NCI-H226 (cell line): ENCODE results near the gene UBR4.
"Not testable (repeated sequence)": the region's sequence is repeated elsewhere in the genome, so short reads cannot be mapped to it uniquely, and the experiment has no call there.

Experiments
- DNase-seq: peaks from one replicate; pipeline ENCODE4 v3.0.0-alpha.2; 2015

The UBR4 gene

DNA sequence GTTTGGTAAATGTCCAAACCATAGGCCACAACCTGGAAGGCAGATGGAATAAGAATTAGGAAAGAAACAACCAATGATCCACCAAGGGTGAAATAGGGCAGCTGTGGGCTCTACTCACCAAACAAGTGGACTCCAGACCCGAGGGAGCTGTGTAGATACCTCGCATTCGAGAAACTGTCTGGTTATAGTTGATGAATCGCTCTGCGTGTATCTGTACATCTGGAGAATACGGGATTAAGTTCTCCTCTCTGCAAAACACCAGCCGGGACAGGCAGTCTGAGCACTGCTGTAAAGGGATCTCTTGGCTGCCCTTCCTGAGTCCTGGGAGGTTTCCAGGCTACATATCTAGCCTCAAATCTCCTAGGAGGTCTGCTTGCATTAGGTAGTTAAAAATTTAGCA lies 9.4 kb upstream of the UBR4 start:
- no peak for DNase-seq

DNA sequence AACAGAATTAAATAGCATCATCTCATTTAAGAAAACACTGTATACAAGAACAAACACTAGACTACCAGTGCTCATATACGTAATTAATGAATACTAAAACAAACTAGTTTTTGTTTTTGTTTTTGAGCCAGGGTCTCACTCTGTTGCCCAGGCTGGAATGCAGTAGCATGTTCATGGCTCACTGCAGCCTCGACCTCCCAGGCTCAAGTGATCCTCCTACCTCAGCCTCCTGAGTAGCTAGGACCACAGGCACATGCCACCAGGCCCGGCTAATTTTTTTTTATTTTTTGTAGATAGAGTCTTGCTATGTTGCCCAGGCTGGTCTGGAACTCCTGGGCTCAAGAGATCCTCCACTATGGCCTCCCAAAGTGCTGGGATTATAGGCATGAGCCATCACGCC lies 6.5 kb upstream of the UBR4 start:
- not testable (repeated sequence) for DNase-seq

DNA sequence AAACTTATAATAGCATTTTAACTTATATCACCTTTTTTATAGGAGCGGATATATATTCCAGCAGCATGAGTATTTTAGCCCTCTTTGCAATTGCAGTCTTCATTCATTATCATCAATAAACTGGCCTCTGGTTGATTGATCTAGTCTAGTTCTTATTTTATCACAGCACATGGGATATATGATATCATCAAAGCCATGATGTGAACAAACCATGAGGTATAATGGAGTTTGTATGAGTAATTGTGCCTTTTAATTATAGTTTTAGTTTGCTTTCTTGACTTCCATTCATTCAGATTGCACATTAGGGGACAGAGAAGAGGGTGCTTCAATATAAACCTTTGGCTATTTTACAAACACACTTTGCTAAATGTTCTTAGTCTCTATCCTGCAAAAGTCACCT lies 3.5 kb upstream of the UBR4 start:
- no peak for DNase-seq

DNA sequence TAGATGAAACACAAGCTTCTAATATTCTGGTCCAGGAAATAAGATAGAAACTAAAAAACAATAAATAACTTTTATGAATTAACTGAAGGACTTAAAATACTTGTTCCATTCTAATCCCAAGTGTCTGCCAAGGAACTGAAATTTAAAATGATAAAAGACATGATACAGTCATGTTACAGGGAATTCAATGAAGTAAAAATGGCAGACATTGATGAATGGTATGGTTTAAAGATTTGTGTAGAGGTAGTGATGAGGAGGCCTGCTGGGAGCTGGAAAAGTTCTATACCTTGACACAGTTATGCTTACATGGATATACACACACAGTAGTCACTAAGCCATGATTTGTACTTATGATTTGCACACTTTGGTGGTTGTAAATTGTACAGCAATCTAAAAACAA lies 2.1 kb upstream of the UBR4 start:
- DNase-seq, result no peak

DNA sequence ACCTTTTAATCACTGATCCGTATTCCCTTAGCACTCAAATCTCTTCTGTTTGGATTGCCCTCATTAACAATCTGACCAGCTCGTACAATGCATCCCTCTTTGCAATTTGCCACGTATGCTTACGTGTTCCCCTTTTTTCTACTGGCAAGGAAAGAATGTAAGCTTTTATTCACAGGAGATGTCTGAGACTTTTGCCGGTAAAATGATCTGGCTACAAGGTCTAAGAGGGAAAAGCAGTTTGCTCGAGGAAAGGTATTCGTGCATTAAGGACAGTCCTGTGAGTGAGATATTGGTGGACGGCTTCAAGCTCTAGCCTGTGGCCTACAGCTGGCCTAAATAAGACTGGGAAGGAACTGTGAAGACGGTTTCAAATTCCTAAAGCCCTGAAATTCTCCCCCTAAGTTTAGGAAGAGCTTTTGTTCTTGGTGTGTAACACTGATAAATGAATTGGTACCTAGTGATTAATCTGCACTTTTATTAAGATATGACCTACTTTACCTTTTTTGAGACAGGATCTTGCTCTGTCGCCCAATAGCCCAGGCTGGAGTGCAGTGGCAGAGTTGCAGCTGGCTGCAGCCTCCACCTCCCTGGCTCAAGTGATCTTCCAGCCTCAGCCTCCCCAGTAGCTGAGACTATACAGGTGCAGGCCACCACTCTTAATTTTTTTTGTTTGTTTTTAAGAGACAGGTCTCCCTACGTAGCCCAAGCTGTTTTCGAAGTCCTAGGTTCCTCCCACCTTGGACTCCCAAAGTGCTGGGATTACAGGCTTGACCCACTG lies 895 bp upstream of the UBR4 start:
- no peak for DNase-seq

DNA sequence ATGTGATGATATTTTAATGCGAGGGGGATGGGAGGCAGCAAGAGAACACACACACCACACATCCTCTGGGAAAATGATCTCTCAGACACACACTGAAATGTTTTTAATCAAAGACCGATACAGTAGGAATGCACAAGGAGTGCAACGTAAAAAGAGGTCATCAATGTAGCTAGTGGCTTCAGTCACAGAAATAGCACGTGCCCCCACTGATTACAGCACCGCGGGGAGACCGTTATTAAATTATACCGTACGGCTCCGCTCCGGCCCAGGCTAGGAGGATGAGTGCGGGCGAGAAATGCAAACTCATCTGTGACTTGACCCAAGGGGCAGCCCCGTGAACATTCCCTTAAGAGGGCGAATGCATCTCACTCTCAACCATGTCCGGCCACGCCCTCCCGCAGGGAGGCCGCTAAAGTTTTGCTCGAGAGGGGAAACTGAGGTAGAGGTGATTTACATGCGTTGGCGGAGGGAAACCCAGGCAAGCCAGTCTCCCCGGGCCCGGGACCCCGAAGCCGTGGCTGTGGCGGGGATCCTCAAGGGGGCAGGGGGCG lies 552 bp downstream of the UBR4 start:
- peak; percentile 30 for DNase-seq

DNA sequence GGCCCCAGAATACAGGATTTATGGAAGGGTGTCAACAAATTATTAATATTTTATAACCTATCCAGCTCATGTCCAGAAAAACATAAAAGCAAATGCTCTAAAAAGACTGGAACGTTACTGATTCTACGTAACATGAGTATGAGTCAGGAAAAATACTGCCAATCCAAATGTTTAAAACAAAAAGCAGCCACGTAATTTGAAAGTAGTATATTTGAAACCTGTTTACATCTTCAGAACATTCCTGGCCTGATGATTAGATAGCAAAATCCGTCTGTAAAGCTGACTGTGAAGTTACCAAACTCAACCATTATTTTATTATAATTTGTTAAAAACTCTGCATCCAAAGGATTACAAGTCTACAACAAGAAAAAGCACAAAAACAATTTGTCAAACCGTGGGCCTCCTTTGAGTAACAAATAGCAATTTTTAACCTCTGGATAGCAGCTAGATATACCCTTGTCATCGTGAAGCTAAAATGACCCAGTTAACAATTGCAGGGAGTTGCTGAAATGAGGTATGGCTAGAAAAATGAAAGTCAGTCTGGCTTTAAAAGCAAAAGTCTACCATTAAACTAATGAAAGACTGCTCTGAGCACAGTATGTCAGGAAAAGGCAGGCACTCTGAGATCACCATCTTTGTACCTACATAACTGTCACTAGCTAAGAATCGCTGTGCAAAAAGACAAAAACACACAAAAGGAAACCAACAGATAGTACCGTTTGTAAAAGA lies 1.2 kb downstream of the UBR4 start:
- DNase-seq, result no peak

DNA sequence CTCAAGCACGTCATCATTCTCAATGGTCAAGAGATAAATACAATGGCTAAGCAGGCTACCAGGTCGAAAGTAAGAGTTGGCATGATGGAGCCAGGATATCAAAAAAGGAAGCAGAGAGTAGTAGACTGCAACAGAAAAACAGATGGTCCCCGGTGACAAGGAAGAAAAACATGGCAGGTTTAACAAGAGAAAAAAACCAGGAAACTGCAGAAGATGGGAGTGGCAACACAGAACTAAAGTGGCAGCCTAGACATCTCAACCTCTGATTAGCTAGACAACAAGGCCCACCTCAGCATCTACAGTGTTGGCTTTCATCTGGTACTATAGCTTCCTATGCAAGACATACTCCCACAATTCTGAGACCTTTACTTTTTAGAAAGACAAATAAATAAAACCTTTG lies 3.1 kb downstream of the UBR4 start:
- DNase-seq, result no peak

DNA sequence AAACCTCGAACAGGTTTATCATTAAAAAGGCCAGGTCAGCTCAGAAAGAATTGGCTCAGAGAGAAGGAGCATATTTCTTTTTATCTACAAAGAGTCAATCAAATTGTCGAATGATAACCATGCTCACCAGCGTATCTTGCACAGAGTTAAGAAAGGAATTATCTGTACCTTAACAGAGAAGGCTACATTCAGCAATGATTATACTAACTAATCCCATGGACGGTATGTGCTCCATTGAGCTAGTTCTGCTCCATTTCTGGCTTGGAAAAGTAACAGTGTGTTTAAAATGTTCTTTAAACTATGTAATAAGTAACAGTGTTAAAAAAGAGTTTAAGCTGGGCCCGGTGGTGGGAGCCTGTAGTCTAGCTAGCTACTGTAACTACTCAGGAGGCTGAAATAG lies 4.2 kb downstream of the UBR4 start:
- DNase-seq, result no peak

DNA sequence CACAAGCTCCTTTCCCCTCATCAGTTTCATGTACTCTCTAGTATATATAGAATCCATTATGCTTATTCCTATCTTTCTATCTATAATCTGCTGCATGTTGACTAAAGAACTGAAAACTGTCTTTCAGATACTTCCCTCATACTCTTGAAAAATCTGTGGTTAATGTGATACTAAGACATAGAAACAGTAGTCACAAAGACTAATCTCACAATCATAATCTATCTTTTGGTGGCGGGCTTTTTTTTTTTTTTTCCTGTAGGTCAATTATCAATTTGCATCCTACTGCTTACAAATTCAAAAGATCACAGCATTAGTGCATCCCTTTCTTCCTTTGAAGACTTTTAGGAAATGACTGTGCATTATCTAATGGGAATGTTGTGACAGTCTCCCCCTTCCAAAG lies 4.7 kb downstream of the UBR4 start:
- DNase-seq, result no peak

DNA sequence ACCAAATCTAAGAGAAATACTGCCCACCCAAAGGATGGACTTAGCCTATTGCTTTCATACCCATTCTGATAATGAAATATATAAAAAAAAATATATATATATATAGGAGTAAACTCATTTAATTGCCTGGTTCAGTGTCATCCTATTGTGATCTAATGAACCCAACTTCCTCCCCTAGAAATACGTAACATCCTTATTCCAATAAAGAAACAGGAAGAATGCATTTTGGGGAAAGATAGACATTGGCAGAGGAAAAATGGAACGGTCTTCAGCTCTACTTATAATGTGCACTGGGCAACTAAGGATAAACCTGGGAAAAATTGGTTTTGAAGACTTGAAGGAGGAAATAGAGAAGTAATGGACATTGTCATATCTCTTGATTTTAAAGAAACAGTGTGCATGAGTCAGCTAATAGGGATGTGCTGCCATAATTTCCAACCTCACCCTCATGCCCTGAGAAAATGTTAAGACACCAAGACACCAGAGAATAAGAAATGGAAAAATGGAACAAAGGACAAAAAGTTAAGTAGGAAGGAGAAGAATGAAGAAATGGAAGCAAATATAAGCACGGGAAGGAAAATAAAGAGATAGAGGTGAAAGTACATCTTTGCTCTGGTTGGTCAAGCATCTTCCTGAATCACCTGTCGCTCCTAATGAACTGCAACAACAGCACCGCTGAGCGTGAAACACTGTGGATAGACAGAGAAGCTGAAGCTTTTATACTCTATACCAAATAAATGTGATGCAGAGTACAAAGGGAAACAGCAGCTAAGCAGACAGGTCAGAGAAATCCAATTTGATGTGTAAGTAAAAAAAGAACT lies 5.4 kb downstream of the UBR4 start:
- no peak for DNase-seq

DNA sequence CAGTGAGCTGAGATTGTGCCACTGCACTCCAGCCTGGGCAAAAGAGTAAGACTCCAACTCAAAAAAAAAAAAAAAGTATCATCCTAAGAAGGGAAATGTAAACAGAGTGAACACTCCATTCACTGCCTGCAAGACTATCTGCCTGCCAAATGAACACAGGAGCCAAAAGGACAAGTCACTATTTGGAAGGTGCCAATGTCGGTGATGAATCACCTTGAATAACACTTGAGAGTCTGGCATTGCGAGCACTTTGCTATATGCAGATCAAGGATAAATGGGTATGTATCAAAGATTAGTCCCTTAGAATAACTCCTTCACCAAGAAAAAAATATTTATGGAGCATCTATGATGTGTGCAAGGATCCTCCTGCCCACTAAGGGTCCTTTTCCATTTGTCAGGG lies 6.6 kb downstream of the UBR4 start:
- peak; percentile 16 for DNase-seq

DNA sequence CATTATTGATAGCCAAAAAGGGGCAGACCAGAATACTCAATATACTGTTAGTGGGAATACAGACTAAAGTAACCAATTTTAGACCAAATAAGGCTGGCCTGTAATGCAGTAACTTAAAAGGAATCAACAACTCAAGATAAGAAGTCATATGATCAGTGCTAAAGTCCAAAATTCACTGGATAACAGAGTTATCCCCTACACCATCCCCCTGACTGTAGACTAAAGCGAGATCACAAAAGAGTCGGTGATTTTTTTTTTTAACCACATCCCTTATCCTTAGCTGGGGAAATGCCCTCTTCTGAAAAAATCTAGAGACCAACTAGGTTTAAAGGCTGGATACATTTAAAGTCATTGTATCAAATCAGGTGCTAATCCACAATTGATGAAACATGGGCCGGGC lies 7.7 kb downstream of the UBR4 start:
- DNase-seq, result no peak

DNA sequence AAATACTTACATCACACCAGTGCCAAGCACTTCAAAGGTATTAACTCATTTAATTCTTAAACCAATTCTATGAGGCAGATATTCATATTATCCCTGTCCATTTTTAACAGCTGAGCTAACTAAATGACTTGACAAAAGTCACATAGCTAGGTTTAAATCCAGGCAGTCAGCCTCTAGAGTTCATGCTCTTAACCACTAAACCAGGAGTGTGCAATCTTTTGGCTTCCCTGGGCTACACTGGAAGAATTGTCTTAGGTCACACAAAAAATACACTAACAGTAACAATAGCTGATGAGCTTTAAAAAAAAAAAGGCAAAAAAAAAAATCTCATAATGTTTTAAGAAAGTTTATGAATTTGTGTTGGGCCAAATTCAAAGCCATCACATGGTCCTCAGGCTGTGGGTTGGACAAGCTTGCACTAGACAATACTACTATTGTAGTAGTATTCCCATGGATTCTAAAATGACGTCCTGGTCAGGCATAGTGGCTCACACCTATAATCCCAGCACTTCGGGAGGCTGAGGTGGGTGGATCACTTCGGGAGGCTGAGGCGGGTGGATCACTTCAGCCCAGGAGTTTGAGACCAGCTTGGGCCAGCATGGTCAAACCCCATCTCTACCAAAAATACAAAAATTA lies 10.0 kb downstream of the UBR4 start:
- no peak for DNase-seq

DNA sequence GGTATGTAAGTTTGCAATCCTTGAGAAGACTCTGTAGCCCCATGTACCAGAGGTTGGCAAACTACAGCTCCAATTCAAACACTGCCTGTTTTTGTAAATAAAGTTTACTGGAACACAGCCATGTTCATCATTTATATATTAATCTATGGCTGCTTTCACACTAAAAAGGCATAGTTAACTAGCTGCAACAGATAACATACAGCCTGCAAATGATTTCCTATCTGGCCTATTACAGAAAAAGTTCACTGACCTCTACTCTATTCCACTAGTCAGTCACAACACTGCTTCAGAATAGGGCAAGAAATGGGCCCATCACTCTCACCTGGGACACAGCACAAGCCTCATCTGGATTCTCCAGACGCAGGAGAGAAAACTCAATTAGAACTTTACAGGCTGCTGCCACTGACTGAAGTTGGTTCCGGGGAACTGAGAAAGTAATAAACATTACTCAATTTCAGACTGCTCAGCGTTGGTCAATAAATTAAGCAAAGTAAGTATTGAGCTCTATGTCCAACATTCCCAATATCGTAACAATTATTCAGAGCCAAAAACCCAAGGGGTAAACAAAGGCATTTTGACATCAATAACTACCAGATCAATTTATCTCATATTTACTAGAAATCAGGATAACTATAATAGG lies 10.6 kb downstream of the UBR4 start:
- no peak for DNase-seq

DNA sequence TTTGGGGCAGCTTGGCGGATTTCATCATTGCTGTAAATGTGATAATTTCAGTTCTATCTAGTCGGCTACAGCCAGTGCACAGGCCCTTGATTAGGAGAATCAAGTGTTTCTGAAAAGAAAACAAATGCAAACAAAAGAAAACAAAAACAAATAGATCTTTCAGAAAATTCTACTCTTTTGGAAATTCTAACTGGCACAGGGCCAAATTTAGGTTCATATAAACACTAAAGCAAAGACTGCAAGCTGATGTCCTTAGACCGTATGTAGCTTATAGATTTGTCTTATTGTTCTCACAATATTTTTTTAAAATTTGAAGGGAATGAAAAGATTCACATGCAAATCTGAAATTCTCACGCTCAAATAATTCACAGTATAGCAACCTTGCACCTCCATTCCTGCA lies 11.2 kb downstream of the UBR4 start:
- DNase-seq, result no peak

DNA sequence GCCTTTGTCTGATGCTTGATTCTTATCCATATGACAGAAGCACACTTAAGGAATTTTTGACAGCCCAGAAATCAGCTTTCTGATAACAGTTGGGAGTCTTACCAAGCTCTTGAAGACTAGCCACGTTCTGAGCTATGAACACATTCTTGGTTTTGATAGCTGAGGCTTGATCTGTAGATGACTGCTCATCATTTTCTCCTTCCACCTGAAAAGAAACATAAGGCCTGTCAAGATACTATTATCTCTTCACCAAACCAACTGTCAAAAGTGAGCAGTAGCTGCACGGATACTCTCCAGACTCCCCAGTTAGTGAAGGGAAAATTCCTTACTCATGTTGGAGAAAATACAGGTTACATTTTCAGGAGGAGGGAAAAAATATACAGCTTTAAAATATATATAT lies 12.2 kb downstream of the UBR4 start:
- DNase-seq, result no peak

DNA sequence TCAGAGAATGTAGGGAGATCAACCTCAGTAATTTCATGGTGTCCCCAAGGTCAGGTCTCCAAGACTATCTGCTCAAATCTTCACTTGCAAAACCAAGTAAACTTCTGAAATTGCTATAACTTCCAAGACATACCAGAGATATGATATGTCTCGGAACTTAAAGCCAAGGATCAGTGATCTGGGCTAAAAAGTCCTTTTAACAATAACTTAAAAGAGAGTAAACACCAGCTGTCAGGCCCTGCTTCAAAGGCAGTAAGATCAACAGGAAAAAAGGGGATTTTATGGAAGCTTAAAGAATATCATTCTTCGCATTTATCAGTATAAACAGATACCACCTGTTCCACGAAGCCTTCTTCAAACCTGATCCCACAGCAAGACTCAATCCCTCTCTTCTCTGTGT lies 13.7 kb downstream of the UBR4 start:
- no peak for DNase-seq

DNA sequence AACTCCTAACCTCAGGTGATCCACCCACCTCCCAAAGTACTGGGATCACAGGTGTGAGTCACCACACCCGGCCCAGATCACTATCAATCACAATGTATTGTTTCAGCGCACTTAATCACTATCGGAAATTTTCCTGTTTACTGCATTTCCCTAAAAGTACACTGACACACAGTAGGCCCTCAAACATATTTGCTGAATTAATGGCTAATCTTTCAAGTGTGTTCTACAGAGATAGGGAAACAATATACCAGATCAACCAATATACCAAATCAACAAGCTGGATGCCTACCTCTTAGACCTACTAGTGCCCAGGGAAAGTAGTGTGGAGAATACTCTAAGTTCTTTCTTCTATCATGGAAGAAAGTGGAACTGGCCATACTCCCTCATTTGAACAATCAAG lies 17.1 kb downstream of the UBR4 start:
- DNase-seq, result no peak

DNA sequence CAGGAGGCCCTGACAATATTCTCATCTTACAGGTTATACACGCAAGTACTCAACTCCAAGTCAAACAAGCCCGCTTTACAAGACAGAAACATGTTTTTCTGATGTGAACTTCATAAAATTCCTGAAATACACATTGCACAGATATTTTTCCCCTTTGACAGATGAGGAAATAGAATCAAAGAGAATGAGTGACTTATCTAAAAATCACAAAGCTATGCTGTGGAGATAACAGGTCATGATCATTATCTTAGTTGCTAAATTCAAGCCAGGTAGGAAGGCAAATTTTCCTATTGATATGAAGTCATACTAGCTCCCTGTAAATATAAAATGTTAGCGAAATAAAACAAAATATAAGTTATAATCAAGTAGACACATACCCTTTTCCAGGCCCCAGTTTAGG lies 18.3 kb downstream of the UBR4 start:
- no peak for DNase-seq

DNA sequence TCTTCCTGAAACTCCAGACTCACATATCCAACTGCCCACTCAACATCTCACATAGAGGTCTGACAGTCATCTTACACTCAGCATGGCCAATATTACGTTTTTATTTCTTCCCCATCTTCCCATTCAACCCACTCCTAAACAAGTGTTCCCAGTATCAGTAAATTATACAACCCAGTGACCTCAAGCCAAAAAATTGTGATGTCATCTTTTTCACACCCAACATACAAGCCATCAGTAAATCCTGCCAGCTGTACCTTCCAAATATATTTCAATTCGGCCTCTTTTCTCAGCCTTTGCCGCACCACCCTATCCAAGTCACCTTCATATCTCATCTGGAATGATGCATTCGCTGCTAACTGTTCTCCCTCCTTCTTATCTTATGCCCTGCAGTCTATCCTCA lies 19.6 kb downstream of the UBR4 start:
- no peak for DNase-seq

DNA sequence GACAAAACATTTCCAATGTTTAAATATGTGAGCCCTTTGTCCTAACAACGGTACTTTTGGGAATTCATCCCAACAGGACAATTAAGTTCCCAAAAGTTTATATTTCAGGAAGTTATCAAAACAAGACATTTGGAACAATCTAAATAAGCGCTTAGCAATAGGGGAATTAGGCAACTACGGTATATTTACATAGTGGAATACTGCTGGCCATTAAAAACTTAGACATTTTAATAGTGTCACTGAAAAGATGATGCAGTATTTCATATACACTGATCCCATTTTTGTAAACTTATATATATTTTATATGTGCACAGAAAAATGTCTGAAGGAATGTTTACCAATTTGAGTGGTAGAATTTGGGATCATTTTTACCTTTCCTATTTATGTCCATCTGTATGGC lies 20.8 kb downstream of the UBR4 start:
- no peak for DNase-seq

DNA sequence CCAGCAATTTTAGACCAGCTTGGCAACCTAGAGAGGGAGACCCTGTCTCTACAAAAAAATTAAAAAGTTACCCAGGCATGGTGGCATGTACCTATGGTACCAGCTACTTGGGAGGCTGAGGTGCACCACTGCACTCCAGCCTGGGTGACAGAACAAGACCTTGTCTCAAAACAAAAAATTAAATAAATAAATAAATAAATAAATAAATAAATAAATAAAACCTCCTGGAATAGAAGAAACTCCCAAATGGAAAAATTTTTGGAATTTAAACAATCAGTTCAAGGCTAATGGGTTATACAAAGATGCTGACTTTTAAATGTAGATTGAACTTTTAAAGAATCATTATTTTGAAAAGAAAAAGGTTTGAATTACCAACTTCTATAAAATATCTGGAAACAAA lies 22.2 kb downstream of the UBR4 start:
- DNase-seq, result no peak
